Measurements from ENCODE around the gene TLR3. TPM values are rescaled to one million over a fixed set of nuclear protein-coding genes. Genes with fewer than 3 reads are reported as not detected.

TLR3 gene
- total RNA-seq, 1 donor = 11.6 TPM

DNA sequence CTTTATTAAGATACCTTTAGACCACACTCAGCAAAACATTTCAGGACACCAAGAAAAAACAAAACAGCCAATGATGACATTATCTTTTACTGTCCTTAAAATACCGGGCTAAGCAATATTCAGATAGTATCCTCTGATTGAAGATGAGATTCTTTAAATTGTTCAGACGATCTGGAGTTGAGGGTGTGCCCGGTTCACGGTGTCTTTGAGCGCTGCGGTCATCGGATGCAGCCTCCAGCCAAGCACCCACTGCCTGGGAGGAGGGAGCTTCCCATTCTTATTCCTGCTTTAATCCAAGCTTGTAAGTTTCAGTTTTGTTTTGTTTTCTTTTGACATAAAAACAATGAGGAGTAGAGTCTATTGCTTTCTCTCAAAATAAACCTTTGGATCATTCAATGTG is 49.6 kb downstream of the TLR3 start:
- TF ChIP-seq, protein P1, sequence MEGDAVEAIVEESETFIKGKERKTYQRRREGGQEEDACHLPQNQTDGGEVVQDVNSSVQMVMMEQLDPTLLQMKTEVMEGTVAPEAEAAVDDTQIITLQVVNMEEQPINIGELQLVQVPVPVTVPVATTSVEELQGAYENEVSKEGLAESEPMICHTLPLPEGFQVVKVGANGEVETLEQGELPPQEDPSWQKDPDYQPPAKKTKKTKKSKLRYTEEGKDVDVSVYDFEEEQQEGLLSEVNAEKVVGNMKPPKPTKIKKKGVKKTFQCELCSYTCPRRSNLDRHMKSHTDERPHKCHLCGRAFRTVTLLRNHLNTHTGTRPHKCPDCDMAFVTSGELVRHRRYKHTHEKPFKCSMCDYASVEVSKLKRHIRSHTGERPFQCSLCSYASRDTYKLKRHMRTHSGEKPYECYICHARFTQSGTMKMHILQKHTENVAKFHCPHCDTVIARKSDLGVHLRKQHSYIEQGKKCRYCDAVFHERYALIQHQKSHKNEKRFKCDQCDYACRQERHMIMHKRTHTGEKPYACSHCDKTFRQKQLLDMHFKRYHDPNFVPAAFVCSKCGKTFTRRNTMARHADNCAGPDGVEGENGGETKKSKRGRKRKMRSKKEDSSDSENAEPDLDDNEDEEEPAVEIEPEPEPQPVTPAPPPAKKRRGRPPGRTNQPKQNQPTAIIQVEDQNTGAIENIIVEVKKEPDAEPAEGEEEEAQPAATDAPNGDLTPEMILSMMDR (IDR thresholded peaks at IDR 0.05; ENCODE audit: insufficient read depth, low read length) = no peak
- H3K4me3 ChIP-seq (ENCODE audit: low read depth, low read length) = no peak overlapping the region
- DNase-seq (ENCODE audit: low read depth) = no peak

DNA sequence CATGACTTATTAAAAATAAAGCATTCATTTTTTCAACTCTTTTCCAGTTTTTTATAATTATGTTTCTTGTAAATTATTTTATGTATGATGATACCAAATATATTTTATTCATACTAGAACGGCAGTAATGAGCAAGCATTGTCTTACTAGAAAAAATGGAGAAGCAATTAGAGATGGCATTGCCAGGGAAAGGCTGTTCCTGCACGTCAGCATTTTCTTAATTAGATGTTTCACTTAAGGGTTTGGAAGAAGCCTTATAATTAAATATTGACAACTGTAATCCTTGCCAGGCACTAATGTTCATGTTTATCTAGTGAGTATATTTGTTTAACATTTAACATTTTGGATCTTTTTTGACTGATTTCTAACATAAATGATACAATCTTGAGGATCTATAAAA is 52.1 kb downstream of the TLR3 start:
- H3K4me3 ChIP-seq (ENCODE audit: low read depth, low read length) = no peak overlapping the region
- TF ChIP-seq, protein P1 (IDR thresholded peaks at IDR 0.05; ENCODE audit: insufficient read depth, low read length) = no peak
- no peak for DNase-seq (ENCODE audit: low read depth)

DNA sequence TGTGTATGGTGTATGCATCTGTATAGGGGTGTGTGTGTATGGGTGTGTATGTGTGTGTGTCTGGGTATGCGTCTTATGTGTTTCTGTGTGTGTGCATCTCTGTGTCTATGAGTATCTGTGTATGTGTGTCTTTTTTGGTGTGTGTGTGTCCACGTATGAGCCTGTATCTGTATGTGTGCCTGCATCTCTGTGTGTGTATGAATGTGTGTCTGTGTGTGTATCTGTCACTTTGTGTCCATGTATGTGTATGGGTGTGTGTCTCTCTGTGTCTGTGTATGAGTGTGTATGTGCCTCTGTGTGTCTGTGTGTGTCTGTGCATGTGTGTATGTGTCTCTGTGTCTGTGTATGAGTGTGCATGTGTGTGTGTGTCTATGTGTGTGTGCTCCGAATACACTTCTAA is 59.9 kb downstream of the TLR3 start:
- no peak overlapping the region for H3K4me3 ChIP-seq (ENCODE audit: low read depth, low read length)
- no peak for DNase-seq (ENCODE audit: low read depth)
- TF ChIP-seq, protein P1 (IDR thresholded peaks at IDR 0.05; ENCODE audit: insufficient read depth, low read length) = no peak

DNA sequence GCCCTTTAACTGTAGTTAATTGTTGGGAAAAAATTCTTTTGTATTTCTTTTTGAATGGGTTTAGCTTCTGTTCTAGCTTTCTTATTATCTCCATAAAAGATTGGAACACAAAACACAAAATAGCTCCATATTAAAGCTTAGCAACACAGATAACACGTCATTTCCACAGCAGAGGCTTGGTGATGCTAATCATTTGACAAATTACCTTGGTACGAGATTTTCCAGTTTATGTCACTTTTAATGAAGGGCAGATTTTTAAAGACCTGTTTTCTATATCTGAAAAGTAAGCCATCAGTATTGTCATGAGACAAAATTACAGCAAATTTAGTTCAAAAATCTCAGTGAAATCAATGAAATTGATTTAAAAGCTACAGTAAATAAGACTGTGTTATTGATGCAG is 63.0 kb downstream of the TLR3 start:
- DNase-seq (ENCODE audit: low read depth) = no peak
- no peak overlapping the region for H3K4me3 ChIP-seq (ENCODE audit: low read depth, low read length)
- TF ChIP-seq, protein P1 (IDR thresholded peaks at IDR 0.05; ENCODE audit: insufficient read depth, low read length) = no peak

DNA sequence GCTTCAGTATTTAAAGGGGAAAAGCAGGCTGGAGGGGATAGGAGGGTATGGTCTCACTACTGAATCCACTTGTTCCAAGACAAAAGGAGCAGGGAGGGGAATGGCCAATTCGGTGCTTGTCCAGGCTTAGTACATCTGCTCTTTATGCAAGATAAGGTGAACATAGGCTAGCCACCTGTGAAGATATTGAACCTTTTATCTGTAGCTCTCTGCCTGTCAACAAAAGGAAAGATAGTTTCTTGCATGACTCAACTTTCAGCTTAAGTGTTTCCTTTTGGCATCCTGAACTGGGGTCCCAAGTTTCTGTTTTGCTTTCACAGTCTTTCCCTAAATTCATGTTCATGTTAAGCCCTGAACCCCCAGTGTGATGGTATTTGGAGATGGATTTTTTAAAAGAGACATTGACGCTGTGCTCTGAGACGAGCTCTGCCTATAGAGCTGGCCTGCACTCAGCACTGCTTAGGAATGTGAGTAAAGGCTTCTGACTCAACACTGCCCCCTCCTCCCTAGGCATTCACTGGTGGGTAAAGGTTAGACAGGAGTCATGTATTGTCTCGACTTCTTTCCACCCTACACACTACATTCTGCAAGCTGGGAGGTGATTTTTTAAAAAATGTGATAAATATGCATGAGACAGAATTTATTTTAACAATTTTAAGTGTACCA is 63.8 kb downstream of the TLR3 start:
- TF ChIP-seq, protein P1 (IDR thresholded peaks at IDR 0.05; ENCODE audit: insufficient read depth, low read length) = no peak
- peak; percentile 24 for DNase-seq (ENCODE audit: low read depth)
- no peak overlapping the region for H3K4me3 ChIP-seq (ENCODE audit: low read depth, low read length)

DNA sequence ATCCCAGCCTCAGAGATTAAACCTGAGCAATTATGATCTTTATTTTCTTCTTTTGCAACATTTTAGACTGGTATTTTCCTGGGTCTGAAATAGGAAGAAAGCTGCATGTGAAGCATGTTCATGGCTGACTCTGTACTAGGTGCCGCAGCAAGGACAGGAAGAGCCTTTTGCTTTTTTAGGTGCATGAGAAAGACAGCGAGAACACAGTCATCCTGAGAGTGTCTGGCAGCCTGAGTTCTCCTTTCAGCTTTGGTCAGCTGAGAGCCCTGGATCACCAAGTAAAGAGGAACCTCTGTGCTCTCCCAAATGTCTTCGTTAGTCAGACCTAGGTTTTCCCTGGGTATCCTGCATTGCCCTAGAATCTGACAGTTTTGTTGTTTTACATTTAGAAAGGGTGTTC is 65.3 kb downstream of the TLR3 start:
- TF ChIP-seq, protein P1 (IDR thresholded peaks at IDR 0.05; ENCODE audit: insufficient read depth, low read length) = no peak
- no peak for DNase-seq (ENCODE audit: low read depth)
- H3K4me3 ChIP-seq (ENCODE audit: low read depth, low read length) = no peak overlapping the region

DNA sequence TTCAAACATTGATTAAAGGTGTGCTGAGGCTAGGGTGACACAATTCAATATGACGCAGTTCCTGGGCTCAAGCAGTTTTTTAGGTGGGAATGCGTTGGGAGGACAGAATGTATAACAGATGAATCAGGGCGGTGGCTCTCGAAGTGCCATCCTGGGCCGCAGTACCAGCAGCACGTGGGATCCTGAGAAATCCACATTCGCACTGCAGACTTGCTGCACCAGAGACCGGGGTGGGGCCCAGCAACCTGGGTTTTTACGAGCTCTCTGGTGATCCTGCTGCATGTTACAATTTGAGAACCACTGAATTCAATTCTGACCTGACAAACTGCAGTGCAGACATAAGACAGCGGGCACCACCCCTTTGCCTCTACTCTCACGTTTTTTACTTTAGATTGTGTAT is 65.9 kb downstream of the TLR3 start:
- TF ChIP-seq, protein P1 (IDR thresholded peaks at IDR 0.05; ENCODE audit: insufficient read depth, low read length) = no peak
- H3K4me3 ChIP-seq (ENCODE audit: low read depth, low read length) = no peak overlapping the region
- no peak for DNase-seq (ENCODE audit: low read depth)

Data from fibroblast of the aortic adventitia (primary cell).